Diencephalon (tissue), 1 donor: ENCODE measurements around the gene ERP27. TPM values are rescaled to one million over a fixed set of nuclear protein-coding genes. Genes with fewer than 3 reads are reported as not detected.

ENCODE experiments used
- total RNA-seq: library from RNA; depleted of rRNA; stranded (reverse); fragments of >200 nt; gene quantifications from one replicate; pipeline ENCODE4 v1.2.3, GENCODE V29; 2014

ERP27 gene
- 0.46 TPM for total RNA-seq

DNA sequence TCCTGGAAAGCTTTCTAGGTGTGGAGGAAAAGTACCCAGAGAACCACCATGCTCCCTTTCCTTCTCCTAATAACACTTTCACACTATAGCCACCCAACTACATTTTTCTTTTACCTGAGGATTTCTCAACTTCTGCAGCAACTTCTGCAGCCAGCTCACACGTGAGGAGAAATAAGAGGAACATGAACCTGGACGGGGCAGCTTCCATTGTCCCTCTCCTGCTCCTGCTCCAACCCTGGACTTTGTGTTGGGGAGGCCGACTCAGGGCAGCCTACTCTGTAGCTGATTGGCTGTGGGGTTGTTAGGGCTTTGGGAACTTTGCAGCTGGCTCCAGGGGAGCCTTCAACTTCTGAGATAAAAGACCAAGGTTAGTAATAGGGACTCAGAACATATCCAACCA is at the start of gene ERP27:
ERP27 (minus strand) TSS at position 237 of the 400 bp plus-strand sequence; CDS start at position 208, 29 bp downstream.

GRCh38 chr12:14972816-14973215 is 34.5 kb upstream of the ERP27 start, which contains the start of gene PDE6H:
Gene PDE6H, plus strand, starts transcription at chr12:14973042. Its CDS starts 4,971 bp downstream, at chr12:14978013.

GRCh38 chr12:14961466-14962152 is 23.3 kb upstream of the ERP27 start, which contains the start of gene ARHGDIB:
Gene ARHGDIB, minus strand, starts transcription at chr12:14961601. Its CDS starts 10,889 bp downstream, at chr12:14950712.

GRCh38 chr12:14885718-14886221 is 52.6 kb downstream of the ERP27 start, which contains the start of gene MGP:
Gene MGP, minus strand, starts transcription at chr12:14885854. Its CDS starts 63 bp downstream, at chr12:14885791.

Other genes with a start within 250 kb of the ERP27 start
- not detected for gene GUCY2C, start 241.9 kb downstream of the ERP27 start, total RNA-seq
- gene WBP11, start 135.1 kb downstream of the ERP27 start, total RNA-seq: 28.4 TPM
- 3.7 TPM for gene C12orf60, start 134.9 kb downstream of the ERP27 start, total RNA-seq
- not detected for gene SMCO3, start 124.4 kb downstream of the ERP27 start, total RNA-seq
- 0.46 TPM for gene ART4, start 95.0 kb downstream of the ERP27 start, total RNA-seq
- gene MGP, start 52.7 kb downstream of the ERP27 start, total RNA-seq: 3.0 TPM
- 19.4 TPM for gene ARHGDIB, start 23.1 kb upstream of the ERP27 start, total RNA-seq
- gene PDE6H, start 34.5 kb upstream of the ERP27 start, total RNA-seq: not detected